Measurements from ENCODE around the gene CNR1.
"Not testable (repeated sequence)": the region's sequence is repeated elsewhere in the genome, so short reads cannot be mapped to it uniquely, and the experiment has no call there.

Gene CNR1

GRCh38 chr6:88165844-88166492 is at the start of gene CNR1:
Gene CNR1, minus strand, starts transcription at chr6:88166347. Its CDS starts 21,073 bp downstream, at chr6:88145274.
- peak; percentile 58 for DNase-seq (ENCODE audit: low spot score)

- DNase-seq (ENCODE audit: low spot score) = no peak
These were observed 45.3 kb upstream of the CNR1 start for GRCh38 chr6:88211446-88211845.

- DNase-seq (ENCODE audit: low spot score) = no peak
These were observed 43.2 kb upstream of the CNR1 start for GRCh38 chr6:88209301-88209700.

- DNase-seq (ENCODE audit: low spot score) = no peak
These were observed 42.6 kb upstream of the CNR1 start for GRCh38 chr6:88208726-88209125.

- DNase-seq (ENCODE audit: low spot score) = not testable (repeated sequence)
These were observed 35.6 kb upstream of the CNR1 start for GRCh38 chr6:88201734-88202133.

GRCh38 chr6:88184921-88185320 is 18.8 kb upstream of the CNR1 start:
- DNase-seq (ENCODE audit: low spot score) = no peak

- no peak for DNase-seq (ENCODE audit: low spot score)
These were observed 17.3 kb upstream of the CNR1 start for GRCh38 chr6:88183471-88183870.

- DNase-seq (ENCODE audit: low spot score) = no peak
These were observed 13.5 kb upstream of the CNR1 start for GRCh38 chr6:88179692-88180091.

GRCh38 chr6:88177961-88178464 is 11.9 kb upstream of the CNR1 start:
- peak; percentile 42 for DNase-seq (ENCODE audit: low spot score)

- DNase-seq (ENCODE audit: low spot score) = no peak
These were observed 8.8 kb upstream of the CNR1 start for GRCh38 chr6:88174906-88175305.

GRCh38 chr6:88171312-88171711 is 5.2 kb upstream of the CNR1 start:
- DNase-seq (ENCODE audit: low spot score) = no peak

GRCh38 chr6:88168362-88168761 is 2.2 kb upstream of the CNR1 start:
- DNase-seq (ENCODE audit: low spot score) = no peak

- DNase-seq (ENCODE audit: low spot score) = no peak
These were observed 1.3 kb upstream of the CNR1 start for GRCh38 chr6:88167352-88167937.

- peak; percentile 24 for DNase-seq (ENCODE audit: low spot score)
These were observed 575 bp upstream of the CNR1 start for GRCh38 chr6:88166493-88167351.

- DNase-seq (ENCODE audit: low spot score) = peak; percentile 2
These were observed 882 bp downstream of the CNR1 start for GRCh38 chr6:88165087-88165843.

- DNase-seq (ENCODE audit: low spot score) = no peak
These were observed 2.1 kb downstream of the CNR1 start for GRCh38 chr6:88164061-88164460.

GRCh38 chr6:88163616-88164015 is 2.5 kb downstream of the CNR1 start:
- DNase-seq (ENCODE audit: low spot score) = no peak

GRCh38 chr6:88161940-88162339 is 4.2 kb downstream of the CNR1 start:
- DNase-seq (ENCODE audit: low spot score) = no peak

- no peak for DNase-seq (ENCODE audit: low spot score)
These were observed 9.0 kb downstream of the CNR1 start for GRCh38 chr6:88157106-88157505.

GRCh38 chr6:88145298-88145963 is 20.7 kb downstream of the CNR1 start:
- DNase-seq (ENCODE audit: low spot score) = no peak

- no peak for DNase-seq (ENCODE audit: low spot score)
These were observed 21.4 kb downstream of the CNR1 start for GRCh38 chr6:88144637-88145297.

Measured in kidney tubule cell (primary cell).